GM18907 (cell line): ENCODE data around the gene ROBO4.

Experiments used
- ATAC-seq: cut with Tn5 transposase; IDR thresholded peaks from one replicate; pipeline ENCODE4 v1.9.1; 2021; ENCODE audit warnings: mild to moderate bottlenecking, moderate library complexity; ENCODE audit not compliant: unreplicated experiment

Gene ROBO4

DNA sequence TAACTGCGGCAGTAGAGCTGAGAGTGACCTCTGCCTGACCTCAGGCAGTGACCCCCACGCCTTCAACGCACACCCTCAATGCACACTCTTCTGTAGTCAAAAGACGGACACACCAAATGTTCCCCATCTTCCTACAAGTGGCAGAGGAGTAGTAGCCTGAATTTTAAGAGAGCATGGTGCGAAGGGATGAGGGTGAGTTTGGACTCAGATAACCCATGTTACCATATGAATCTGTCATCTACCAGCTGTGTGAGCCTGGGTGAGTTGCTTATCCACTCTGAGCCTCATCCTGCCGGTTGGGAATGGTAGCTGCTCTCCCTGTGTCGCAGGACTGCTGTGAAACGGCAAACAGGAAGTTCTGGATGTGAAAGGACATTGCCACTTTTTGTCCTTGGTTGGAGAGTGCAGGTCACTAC is 53.0 kb downstream of the ROBO4 start:
- ATAC-seq: no peak

DNA sequence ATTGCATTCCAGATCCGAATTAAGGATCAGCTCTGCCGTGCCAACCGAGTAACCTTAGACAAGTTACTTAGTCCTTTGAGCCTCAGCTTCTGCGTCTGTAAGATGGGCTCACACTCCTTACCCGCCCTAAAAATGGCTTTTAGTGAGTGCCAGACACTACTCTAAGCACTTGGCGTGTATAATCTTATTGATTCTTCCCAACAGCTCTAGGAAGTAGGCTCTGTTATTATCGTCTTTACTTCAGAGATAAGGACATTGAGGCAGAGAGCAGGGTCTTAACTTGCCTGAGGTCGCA is 54.1 kb downstream of the ROBO4 start:
- no peak for ATAC-seq

DNA sequence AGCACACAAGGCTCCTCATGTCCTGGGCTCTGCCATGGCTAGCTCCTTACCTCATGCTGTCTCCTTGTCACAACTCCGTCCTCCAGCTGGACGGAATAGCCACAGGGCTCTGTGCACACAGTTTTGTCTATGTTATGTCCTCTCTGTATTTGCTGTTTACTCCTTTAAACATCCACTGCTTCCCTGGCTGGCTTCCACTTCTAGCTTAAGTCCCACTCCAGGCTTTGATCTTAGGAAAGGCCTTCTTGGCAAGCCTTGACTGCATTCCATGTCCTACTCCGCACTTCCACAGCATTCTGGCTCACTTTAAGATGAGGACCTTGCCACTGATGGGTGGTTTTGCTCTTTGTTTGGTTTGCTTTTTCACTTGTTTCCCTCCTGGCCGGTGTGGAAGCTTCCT is 55.4 kb downstream of the ROBO4 start:
- no peak for ATAC-seq

DNA sequence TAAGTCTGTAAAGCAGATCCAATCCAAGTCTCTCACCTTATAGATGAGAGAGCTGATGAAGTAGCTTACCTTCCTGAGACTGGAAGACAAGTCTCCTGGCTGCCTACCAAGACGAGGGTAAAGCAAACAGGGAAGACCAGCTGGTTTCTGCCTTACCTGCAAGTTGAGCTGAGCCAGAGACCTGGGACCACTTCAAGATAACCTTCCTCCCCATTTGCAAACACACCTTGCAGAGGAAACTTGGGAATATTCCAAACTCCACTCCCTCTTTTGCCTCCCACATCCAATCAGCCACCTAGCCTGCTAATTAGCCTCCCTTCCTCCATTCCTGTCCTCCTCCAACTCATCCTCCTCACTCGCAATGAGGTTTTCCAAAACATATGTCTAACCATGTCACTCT is 55.8 kb downstream of the ROBO4 start:
- ATAC-seq: no peak

DNA sequence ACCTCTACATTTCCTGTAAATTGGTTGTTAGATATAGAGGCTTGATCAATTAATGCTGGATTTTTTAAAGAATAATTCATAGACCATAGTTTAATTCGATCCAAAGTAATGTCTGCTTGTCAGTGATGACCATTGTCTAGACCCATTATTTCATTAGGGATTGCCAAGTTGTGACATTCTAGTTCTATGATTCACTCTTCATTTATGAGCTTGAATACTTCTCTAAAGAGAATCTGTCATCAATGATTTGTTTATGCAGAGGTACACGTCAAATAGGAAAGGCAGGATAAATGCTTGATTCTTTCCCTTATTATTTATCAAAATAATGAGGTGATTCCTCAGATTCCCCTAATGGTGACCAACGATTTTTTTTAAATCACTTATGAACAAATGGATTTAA is 56.5 kb downstream of the ROBO4 start:
- no peak for ATAC-seq

DNA sequence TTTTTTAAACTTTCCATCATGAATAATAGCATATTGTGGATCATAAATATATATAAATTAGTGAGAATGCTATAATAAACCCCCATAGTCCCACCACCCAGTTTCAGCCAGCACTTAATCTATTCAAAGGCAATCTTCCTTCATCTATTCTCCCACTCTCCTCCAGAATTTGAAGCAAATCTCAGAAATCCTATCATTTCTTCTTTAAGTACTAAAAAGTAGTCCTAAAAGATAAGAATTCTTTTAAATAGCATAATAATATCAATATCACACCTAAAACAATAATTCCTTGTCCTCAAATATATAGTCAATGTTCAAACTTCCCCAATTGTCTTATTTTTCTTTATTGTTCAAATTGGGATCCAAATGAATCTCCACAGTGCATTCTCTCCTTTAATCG is 57.0 kb downstream of the ROBO4 start:
- ATAC-seq: no peak

DNA sequence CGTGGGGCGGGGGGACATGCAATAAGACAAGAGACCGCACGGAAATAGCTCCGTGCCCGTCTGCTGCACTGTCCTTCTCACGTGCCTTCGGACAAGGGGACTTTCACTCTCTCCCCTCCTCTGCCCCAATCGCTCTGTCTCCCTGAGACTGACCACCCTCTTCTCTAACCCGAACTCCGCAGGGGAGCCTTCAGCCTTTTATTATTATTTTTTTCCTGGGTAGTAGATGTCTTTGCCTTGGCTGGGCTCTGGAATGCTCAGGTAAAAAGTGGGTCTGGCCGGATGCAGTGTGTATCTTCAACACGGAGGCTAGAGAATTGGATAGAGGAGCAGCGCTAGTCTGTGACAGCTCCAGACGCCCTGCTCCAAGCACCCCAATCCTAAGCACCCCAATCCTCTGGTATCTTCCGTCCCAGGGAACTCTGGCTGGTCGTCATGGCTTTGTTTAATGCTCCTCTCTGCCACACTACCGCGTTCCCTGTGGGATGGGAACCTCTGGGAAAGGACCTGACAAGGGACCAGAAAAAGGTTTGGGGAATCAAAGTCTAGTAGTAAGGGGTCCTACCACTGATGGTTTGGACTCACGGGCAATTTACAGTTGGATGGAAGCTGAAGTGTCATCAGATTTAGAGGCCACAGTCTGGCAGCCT is 57.6 kb downstream of the ROBO4 start:
- ATAC-seq: no peak

DNA sequence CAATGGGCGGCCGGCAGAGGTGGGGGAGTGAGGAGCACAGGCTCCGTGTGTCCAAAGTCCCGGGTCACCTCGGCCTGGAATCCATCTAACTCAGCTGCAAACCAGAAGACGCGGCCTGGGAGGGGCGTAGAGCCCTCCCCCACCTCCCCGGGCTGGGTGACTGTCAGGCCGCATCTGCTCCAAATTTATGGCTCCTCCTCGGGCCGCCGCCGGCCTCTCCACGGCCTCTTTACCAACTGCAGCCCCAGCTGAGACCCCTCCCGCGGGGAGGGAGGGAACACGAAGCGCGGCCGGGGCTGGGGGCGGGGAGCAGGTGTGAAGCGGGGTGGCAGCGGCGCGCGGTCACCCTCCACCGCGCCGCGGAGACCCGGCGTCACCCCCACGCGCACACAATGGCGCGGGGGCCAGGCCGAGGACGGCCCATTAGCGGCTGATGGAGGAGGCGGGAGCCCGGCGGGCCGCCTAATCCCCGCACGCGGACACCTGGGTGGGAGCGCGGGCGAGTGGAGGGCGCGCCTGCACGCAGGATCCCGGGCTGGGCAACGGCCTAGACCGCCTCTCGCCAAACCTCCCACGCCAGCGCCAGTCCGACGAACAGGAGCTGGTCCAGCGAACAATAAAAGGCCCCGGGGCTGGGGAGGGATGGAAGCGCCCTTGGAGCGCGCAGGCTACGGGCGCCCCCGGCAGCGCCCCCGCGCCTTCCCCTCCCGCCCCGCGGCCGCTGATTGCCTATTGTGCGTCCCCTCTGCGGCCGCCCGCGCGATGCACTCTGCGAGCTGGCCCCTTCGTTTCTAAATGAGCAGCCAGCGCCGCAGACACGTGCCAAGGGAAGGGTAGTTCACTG is 58.3 kb downstream of the ROBO4 start:
- ATAC-seq: no peak

DNA sequence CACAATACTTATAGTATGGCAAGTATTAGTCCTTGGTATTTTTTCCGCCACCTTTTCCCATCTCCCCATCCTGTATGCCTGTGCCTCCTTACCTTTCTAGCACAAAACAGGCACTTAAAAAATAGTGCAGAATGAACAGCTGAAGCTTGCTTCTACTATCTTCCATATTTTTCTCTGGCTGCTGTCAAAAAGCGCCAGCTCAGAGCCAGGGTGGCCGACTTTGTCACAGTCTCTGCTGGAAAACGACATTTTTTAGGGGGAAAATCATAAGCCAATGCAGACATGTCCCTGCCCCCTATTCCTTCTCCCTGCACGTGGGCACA is 58.9 kb downstream of the ROBO4 start:
- no peak for ATAC-seq

DNA sequence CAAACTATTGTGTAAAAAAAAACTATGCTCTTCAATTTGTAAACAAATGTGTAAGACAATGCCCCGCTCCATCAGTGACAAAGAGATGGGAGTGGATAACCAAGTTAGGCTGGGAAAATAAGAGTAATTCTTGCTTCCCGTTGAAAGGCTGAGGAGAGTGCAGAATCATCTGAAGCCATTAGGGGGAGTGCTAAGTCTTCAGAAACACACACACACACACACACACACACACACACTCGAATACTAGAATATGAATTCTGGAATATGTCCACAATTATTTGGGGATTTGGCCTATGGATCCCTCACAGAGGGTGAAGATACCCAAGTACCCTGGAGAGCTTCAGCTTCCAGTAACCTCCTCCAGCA is 60.2 kb downstream of the ROBO4 start:
- no peak for ATAC-seq

DNA sequence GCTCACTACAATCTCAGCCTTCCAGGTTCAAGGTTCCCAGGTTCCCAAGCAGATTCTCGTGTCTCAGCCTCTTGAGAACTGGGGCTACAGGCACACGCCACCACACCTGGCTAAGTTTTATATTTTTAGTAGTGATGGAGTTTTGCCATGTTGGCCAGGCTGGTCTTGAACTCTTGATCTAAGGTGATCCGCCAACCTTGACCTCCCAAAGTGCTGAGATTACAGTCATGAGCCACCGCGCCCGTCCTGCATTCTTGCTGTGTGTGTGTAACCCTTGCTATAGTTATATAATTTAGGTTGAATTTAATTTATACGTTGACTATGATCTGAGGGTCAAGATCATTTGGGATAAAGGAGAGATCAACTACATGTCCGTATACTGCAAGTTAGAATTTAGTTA is 61.7 kb downstream of the ROBO4 start:
- ATAC-seq: no peak

DNA sequence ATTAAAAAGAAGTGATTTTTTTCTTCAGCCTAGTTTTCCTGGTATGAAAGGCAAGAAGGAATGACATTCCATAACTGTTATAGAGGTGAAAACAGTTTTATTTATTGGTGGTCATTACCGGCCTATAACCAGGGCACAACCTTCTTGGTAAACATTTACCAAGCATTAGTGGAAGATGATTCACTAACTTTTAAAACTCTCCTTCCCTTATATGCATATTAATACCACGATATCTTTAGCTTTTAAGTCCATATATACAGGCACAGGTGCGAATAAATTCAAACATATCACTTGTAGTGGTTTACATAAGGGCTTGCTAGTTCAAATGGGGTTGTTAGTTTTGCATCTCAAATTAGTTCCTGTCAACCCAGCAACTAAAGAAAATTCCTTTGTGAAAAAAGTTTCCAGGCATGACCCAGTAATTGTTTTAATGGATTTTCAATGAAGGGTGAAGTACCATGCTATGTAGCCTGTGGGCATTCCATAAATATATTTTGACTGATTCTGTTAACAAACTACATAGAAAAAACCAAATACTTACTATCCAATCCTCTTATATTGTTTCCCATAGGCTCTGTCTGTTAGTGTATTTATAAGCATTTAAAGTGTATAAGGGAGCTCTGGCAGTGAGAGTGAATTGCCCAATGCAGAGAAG is 63.0 kb downstream of the ROBO4 start:
- no peak for ATAC-seq
